Gastrocnemius medialis (tissue), 4 donors: ENCODE measurements around the gene RACGAP1. TPM values are rescaled to one million over a fixed set of nuclear protein-coding genes. Genes with fewer than 3 reads are reported as not detected.

Source experiments
- ATAC-seq, 2 donors: fragments of 150-250 bp; one replicate each; pipeline ENCODE4 v1.9.1; 2016
- DNase-seq, 2 donors: peaks; one replicate each; pipeline ENCODE4 v3.0.0-alpha.2; 2019
- H3K27ac ChIP-seq, 4 donors: fragments of 200-600 bp; sonication (generic); 1 replicate in 1 of 4; 2 replicates in 3 of 4; pipeline ENCODE4 v1.5.1; 2016 to 2018; ENCODE audit warnings: mild to moderate bottlenecking in 2 of 4, moderate library complexity in 1 of 4
- H3K27me3 ChIP-seq, 3 donors: fragments of 200-600 bp; sonication (generic) in 2 of 3; 1 replicate in 1 of 3; 2 replicates in 2 of 3; pipeline versions ENCODE4 v1.5.1 to v1.6.0; 2016 to 2019; ENCODE audit warnings: mild to moderate bottlenecking in 1 of 3, moderate library complexity in 1 of 3
- H3K36me3 ChIP-seq, 2 donors: fragments of 200-600 bp; sonication (generic) in 1 of 2; one replicate each; pipeline ENCODE4 v1.5.1; 2017 to 2018
- H3K4me1 ChIP-seq, 2 donors: fragments of 200-600 bp; sonication (generic) in 1 of 2; one replicate each; pipeline ENCODE4 v1.5.1; 2016 to 2017; ENCODE audit warnings: mild to moderate bottlenecking in 2 of 2
- H3K4me3 ChIP-seq, 4 donors: fragments of 200-600 bp; sonication (generic) in 3 of 4; 1 replicate in 1 of 4; 2 replicates in 3 of 4; pipeline ENCODE4 v1.5.1; 2016 to 2019; ENCODE audit warnings: mild to moderate bottlenecking in 2 of 4
- H3K9me3 ChIP-seq, 3 donors: fragments of 200-600 bp; sonication (generic) in 2 of 3; 1 replicate in 1 of 3; 2 replicates in 2 of 3; pipeline ENCODE4 v1.5.1; 2016 to 2019
- POLR2A ChIP-seq, 2 donors: fragments of 450-650 bp; IDR thresholded peaks; one replicate each; pipeline ENCODE4 v1.6.1; 2017; ENCODE audit warnings: antibody characterized with exemption in 2 of 2, mild to moderate bottlenecking in 2 of 2, moderate library complexity in 2 of 2
- in situ Hi-C, 4 donors: fragments of 200-750 bp; cut with MboI; loops; one replicate each; pipeline versions ENCODE4 v1.15.0 to v1.8.0; 2017; ENCODE audit warnings: low sequenced_read_pairs in 4 of 4
- intact Hi-C: fragments of 100-400 bp; cut with DNase I; formaldehyde crosslinking; loops from one replicate; pipeline ENCODE4 v1.15.1; 2023; ENCODE audit warnings: low total_unique reads
- total RNA-seq, 4 donors: library from RNA; depleted of rRNA; stranded (reverse); fragments of >200 nt; gene quantifications; one replicate each; pipeline versions ENCODE4 v1.1.0 to v1.2.3, GENCODE V29; 2016
- TF ChIP-seq, protein P1 (sequence below), 5 experiments: fragments of 450-650 bp in 3 of 5; fragments of 200-600 bp in 2 of 5; sonication (generic) in 2 of 5; IDR thresholded peaks in 4 of 5; conservative IDR thresholded peaks in 1 of 5; 1 replicate in 4 of 5; 2 replicates in 1 of 5; pipeline ENCODE4 v1.5.1; 2016 to 2019; ENCODE audit warnings: antibody characterized with exemption in 5 of 5, mild to moderate bottlenecking in 3 of 5, moderate library complexity in 3 of 5

RACGAP1 gene
- total RNA-seq, 4 donors from 2014 or later: 5.6 to 13.3 (median 6.5) TPM

DNA sequence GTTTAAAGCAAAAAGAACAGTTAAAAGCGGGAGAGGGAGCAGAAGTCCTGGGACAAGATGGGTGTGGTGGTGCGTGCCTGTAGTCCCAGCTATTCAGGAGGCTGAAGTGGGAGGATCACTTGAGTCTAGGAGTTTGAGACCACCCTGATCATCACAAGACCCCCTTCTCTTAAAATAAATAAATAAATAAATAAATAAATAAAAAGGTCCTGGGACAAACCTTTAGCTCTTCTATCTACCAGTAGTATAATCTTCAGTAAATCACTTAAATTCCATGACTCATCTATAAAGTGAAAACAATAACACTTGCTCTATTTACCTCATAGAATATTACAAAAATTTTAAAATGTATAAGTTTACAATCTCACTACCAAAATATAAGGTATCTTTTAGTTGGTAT lies 5.8 kb downstream of the RACGAP1 start:
- H3K4me3 ChIP-seq: no peak overlapping the region
- no peaks in the 10 kb centered on the region for H3K9me3 ChIP-seq
- H3K36me3 ChIP-seq: no peaks in the 10 kb centered on the region
- no peak for TF ChIP-seq POLR2A (IDR thresholded peaks at IDR 0.05)
- TF ChIP-seq, protein P1, sequence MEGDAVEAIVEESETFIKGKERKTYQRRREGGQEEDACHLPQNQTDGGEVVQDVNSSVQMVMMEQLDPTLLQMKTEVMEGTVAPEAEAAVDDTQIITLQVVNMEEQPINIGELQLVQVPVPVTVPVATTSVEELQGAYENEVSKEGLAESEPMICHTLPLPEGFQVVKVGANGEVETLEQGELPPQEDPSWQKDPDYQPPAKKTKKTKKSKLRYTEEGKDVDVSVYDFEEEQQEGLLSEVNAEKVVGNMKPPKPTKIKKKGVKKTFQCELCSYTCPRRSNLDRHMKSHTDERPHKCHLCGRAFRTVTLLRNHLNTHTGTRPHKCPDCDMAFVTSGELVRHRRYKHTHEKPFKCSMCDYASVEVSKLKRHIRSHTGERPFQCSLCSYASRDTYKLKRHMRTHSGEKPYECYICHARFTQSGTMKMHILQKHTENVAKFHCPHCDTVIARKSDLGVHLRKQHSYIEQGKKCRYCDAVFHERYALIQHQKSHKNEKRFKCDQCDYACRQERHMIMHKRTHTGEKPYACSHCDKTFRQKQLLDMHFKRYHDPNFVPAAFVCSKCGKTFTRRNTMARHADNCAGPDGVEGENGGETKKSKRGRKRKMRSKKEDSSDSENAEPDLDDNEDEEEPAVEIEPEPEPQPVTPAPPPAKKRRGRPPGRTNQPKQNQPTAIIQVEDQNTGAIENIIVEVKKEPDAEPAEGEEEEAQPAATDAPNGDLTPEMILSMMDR (IDR thresholded peaks at IDR 0.05 in 4 of 5, conservative IDR thresholded peaks at IDR 0.05 in 1 of 5): no peak
- in situ Hi-C loops (no loop called here), intact Hi-C loops (no loop called here)
- DNase-seq (no peak), ATAC-seq (no peak)
- no peak overlapping the region for H3K27ac ChIP-seq
- H3K4me1 ChIP-seq: peaks cover under 1 to 7% of the 10 kb centered on the region in 2 donors
- no peaks in the 10 kb centered on the region for H3K27me3 ChIP-seq

DNA sequence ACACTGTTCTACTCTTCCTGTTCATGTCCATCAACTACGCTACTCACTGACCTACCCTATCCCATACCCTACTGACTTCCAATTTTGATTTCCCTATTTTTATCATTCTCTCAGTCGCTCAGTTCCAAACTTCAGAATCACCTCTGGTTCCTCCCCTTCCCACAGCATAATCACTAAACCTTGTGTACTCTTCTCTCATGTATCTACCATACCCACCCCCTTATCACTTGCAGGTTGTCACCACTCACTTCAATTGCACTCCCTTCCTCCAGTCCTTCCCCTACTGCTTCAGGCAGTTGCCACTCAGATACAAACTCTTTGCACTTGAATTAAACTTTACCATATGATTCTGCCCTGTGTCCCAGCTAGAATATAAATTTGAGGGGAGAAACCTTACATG lies 6.3 kb downstream of the RACGAP1 start:
- ATAC-seq (no peak), DNase-seq (no peak)
- no peaks in the 10 kb centered on the region for H3K36me3 ChIP-seq
- in situ Hi-C loops (no loop called here), intact Hi-C loops (no loop called here)
- H3K4me1 ChIP-seq: peaks cover 0 to 3% of the 10 kb centered on the region in 2 donors
- no peak overlapping the region for H3K27ac ChIP-seq
- TF ChIP-seq, protein P1 (IDR thresholded peaks at IDR 0.05 in 4 of 5, conservative IDR thresholded peaks at IDR 0.05 in 1 of 5): no peak
- no peak for TF ChIP-seq POLR2A (IDR thresholded peaks at IDR 0.05)
- no peaks in the 10 kb centered on the region for H3K9me3 ChIP-seq
- no peaks in the 10 kb centered on the region for H3K27me3 ChIP-seq
- H3K4me3 ChIP-seq: no peak overlapping the region

DNA sequence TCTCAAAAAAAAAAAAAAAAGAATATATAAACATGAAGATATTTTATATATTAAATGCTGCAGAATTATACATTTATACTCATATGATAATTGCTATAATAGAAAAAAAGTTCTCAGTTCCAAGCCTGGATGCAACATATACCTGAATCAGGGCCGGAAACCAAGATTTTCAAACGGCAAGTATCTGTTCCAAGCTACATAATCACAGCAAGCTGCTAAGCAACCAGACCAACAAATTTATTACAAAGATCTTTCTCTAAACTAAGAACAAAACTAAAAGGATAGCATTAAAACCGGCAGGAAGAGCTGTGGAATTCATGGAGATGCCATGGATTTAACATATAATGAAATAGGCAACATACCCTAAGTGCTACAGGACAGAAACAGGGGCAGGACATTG lies 7.1 kb downstream of the RACGAP1 start:
- TF ChIP-seq, protein P1 (IDR thresholded peaks at IDR 0.05 in 4 of 5, conservative IDR thresholded peaks at IDR 0.05 in 1 of 5): no peak
- TF ChIP-seq POLR2A (IDR thresholded peaks at IDR 0.05): no peak
- intact Hi-C loops: no loop called here
- no peak for ATAC-seq
- H3K27ac ChIP-seq: no peak overlapping the region
- no peaks in the 10 kb centered on the region for H3K36me3 ChIP-seq
- peaks cover 0 to 3% of the 10 kb centered on the region in 2 donors for H3K4me1 ChIP-seq
- in situ Hi-C loops: no loop called here
- no peaks in the 10 kb centered on the region for H3K27me3 ChIP-seq
- H3K9me3 ChIP-seq: no peaks in the 10 kb centered on the region
- no peak for DNase-seq
- H3K4me3 ChIP-seq: no peak overlapping the region

DNA sequence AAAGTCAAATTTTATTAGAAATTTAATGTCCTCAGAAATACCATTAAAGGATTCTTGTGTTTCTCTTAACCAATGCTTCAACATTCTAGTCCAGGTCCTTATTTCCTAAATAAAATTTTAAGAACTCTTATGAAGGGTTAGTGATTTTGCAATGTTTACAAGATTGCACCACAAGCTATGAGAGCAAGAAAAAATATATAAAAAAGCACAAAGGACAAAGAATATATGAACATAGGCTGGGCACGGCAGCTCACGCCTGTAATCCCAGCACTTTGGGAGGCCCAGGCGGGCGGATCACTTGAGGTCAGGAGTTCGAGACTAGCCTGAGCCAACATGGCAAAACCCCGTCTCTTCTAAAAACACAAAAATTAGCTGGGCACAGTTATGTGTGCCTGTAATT lies 7.7 kb downstream of the RACGAP1 start:
- peak overlapping the region in 1 of 4 donors; percentile 18 for H3K27ac ChIP-seq
- H3K36me3 ChIP-seq: no peaks in the 10 kb centered on the region
- intact Hi-C loops: no loop called here
- no peak for DNase-seq
- H3K4me3 ChIP-seq: no peak overlapping the region
- no peaks in the 10 kb centered on the region for H3K9me3 ChIP-seq
- no peak for ATAC-seq
- TF ChIP-seq, protein P1 (IDR thresholded peaks at IDR 0.05 in 4 of 5, conservative IDR thresholded peaks at IDR 0.05 in 1 of 5): no peak
- no peak for TF ChIP-seq POLR2A (IDR thresholded peaks at IDR 0.05)
- in situ Hi-C loops: no loop called here
- peaks cover 0 to 3% of the 10 kb centered on the region in 2 donors for H3K4me1 ChIP-seq
- H3K27me3 ChIP-seq: no peaks in the 10 kb centered on the region
